SK-N-DZ (cell line): ENCODE data around the gene PHF5A.

Experiments
- DNase-seq: peaks from one replicate; pipeline ENCODE4 v3.0.0-alpha.2; 2015; ENCODE audit warnings: low spot score

The PHF5A gene

DNA sequence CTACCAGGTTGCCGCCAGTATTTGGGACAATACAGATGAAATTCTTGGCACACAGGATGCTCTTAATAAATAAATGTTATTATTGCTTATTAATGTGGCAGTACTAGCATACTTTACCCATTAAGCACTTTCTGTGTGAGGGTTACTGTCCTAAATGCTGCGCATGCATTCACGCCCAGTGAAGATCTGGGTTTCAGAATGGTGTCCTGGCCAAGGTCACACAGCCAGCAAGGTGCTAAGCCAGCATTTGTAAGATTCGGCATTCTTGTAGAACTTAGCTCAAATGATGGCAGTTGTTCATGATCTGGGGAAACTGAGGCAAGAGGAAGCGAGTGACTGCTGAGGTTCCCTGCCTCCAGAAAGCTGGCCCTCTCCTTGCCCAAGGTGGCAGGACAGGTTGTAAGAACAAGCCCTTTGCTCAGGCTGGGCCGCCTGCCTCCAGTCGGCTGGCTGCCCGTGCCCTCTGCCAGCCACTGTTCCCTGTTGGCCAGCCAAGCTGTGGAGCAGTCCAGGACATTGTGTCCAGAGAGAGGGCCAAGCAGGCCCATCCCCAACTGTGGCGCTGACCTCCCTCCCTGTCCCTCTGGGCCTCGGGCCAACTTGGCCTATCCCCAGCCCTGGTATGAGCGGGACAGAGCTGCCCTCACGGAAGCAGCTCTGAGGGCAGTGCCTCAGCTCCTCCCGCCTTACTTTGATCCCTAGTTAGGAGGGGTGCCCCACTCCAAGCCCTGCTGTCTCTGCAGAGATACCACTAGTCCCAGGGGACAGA is 50.7 kb downstream of the PHF5A start:
- DNase-seq: no peak

GRCh38 chr22:41415554-41415953 is 52.9 kb downstream of the PHF5A start:
- DNase-seq: no peak

DNA sequence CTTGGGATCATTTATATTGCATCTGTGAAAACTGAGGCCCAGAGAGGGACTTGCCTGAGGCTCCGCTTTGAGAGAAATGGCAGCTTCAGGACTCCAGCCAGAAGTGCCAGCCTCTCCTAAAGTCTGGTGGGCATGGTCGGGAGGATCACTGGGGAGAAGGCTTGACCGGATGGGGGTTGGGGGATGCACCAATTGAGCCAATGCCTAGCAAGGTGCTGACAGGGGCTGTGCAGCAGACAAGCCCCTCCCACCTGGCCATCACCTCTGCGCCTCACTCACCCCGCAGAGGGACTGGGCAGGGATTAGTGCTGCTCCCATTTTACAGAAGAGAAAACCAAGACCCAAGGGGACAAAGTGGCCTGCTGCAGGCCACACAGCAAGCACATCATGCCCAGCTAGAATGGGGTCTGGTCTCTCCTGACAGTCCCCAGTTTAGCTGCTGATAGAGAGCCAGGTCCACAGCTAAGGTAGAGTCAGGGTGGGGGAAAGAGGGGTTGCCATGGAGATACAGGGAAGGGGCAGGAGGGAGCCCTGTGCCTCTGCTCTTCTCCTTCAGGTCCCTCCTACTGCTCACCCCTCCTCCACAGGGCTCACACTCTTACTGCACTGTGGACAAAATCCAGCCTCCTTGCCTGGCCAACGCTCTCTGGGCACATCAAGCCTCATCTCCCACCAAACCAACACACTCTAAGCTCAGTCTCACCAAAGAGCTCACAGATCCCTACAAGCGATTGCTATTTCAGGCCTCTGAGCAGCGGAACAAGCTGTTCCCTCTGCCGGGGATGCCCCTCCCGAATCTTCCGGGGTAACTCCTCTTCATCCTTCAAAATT is 57.3 kb downstream of the PHF5A start:
- peak; percentile 65 for DNase-seq

GRCh38 chr22:41410311-41410751 is 58.2 kb downstream of the PHF5A start:
- no peak for DNase-seq
